GM23338 (cell line): Measurements from ENCODE around the gene GNAI1. TPM values are rescaled to one million over a fixed set of nuclear protein-coding genes. Genes with fewer than 3 reads are reported as not detected.

Source experiments
- ATAC-seq: fragments of 200-7000 bp; cut with Tn5 transposase; 3 replicates; pipeline ENCODE4 v1.9.1; 2020
- DNase-seq: peaks from one replicate; pipeline ENCODE4 v3.0.0-alpha.2; 2015; ENCODE audit warnings: low spot score
- H2AFZ ChIP-seq: fragments of 200-600 bp; sonication (generic); 2 replicates; pipeline ENCODE4 v1.8.0; 2016; ENCODE audit warnings: antibody characterized with exemption, mild to moderate bottlenecking, moderate library complexity
- H3F3A ChIP-seq: fragments of 200-600 bp; sonication (generic); replicated peaks from 2 replicates; pipeline ENCODE4 v1.8.0; 2017; ENCODE audit warnings: antibody characterized with exemption, mixed run types, low read depth
- H3K27ac ChIP-seq: fragments of 200-600 bp; sonication (generic); 2 replicates; pipeline ENCODE4 v1.6.1; 2016; ENCODE audit warnings: low read depth
- H3K27me3 ChIP-seq: fragments of 200-600 bp; sonication (generic); 2 replicates; pipeline ENCODE4 v1.8.0; 2016; ENCODE audit warnings: mild to moderate bottlenecking, mixed run types, moderate library complexity; ENCODE audit not compliant: insufficient read depth
- H3K36me3 ChIP-seq: fragments of 200-600 bp; sonication (generic); 2 replicates; pipeline ENCODE4 v1.8.0; 2016; ENCODE audit warnings: mild to moderate bottlenecking; ENCODE audit not compliant: insufficient read depth
- H3K4me1 ChIP-seq: fragments of 200-600 bp; sonication (generic); 2 replicates; pipeline ENCODE4 v1.8.0; 2016; ENCODE audit warnings: mild to moderate bottlenecking, moderate library complexity; ENCODE audit not compliant: insufficient read depth
- H3K4me2 ChIP-seq: fragments of 200-600 bp; sonication (generic); 2 replicates; pipeline ENCODE4 v1.7.1; 2017; ENCODE audit warnings: mixed run types
- H3K4me3 ChIP-seq: fragments of 200-600 bp; sonication (generic); 2 replicates; pipeline ENCODE4 v1.6.1; 2016; ENCODE audit warnings: mixed run types
- H3K79me2 ChIP-seq: fragments of 200-600 bp; sonication (generic); replicated peaks from 2 replicates; pipeline ENCODE4 v1.8.0; 2017; ENCODE audit warnings: mild to moderate bottlenecking; ENCODE audit not compliant: insufficient read depth
- H3K9me2 ChIP-seq: fragments of 200-600 bp; sonication (generic); 2 replicates; pipeline ENCODE4 v1.8.0; 2017; ENCODE audit not compliant: insufficient read depth
- H4K20me1 ChIP-seq: fragments of 200-600 bp; sonication (generic); replicated peaks from 2 replicates; pipeline ENCODE4 v1.8.0; 2017; ENCODE audit warnings: mild to moderate bottlenecking; ENCODE audit not compliant: insufficient read depth
- H3K27ac Mint-ChIP-seq: 2 replicates; pipeline ENCODE4 v1.8.0; 2020; ENCODE audit warnings: inconsistent platforms, mild to moderate bottlenecking, moderate library complexity, mixed read lengths
- H3K27me3 Mint-ChIP-seq: 3 replicates; pipeline ENCODE4 v1.8.0; 2022; ENCODE audit warnings: low read depth, mild to moderate bottlenecking, moderate library complexity, mixed read lengths, inconsistent platforms; ENCODE audit not compliant: insufficient read depth, poor library complexity
- H3K36me3 Mint-ChIP-seq: 3 replicates; pipeline ENCODE4 v1.8.0; 2021; ENCODE audit warnings: low read depth, mild to moderate bottlenecking, inconsistent platforms, moderate library complexity, mixed read lengths
- H3K4me1 Mint-ChIP-seq: 3 replicates; pipeline ENCODE4 v1.8.0; 2020; ENCODE audit warnings: mild to moderate bottlenecking, inconsistent platforms, mixed read lengths
- H3K4me3 Mint-ChIP-seq: 3 replicates; pipeline ENCODE4 v1.8.0; 2021; ENCODE audit warnings: moderate library complexity, mild to moderate bottlenecking, inconsistent platforms, mixed read lengths
- H3K9me3 Mint-ChIP-seq: 3 replicates; pipeline ENCODE4 v1.8.0; 2020; ENCODE audit warnings: moderate library complexity, mild to moderate bottlenecking, inconsistent platforms, mixed read lengths
- CREB1 ChIP-seq: fragments of 250-450 bp; sonication (Bioruptor Pico); IDR thresholded peaks from 2 replicates; pipeline ENCODE4 v1.5.0; 2020; ENCODE audit warnings: low read depth, mild to moderate bottlenecking, moderate library complexity
- EZH2 ChIP-seq: fragments of 200-600 bp; sonication (generic); IDR thresholded peaks from one replicate; pipeline ENCODE4 v1.8.0; 2017; ENCODE audit warnings: antibody characterized with exemption, mild to moderate bottlenecking, low read depth; ENCODE audit not compliant: unreplicated experiment
- NANOG ChIP-seq: IDR thresholded peaks from 2 replicates; pipeline ENCODE4 v1.6.1; 2016; ENCODE audit warnings: antibody characterized with exemption, borderline replicate concordance
- POLR2AphosphoS5 ChIP-seq: IDR thresholded peaks from 2 replicates; pipeline ENCODE4 v1.6.1; 2016; ENCODE audit warnings: antibody characterized with exemption, low read depth
- STAT1 ChIP-seq: IDR thresholded peaks from one replicate; pipeline ENCODE4 v1.6.1; 2016; ENCODE audit warnings: antibody characterized with exemption; ENCODE audit not compliant: unreplicated experiment
- polyA plus RNA-seq: library from polyadenylated mRNA; unstranded; fragments of >200 nt; fragmentation: Nextera tagmentation; extraction: Ambion mirVana; gene quantifications from 2 replicates; pipeline ENCODE4 v1.2.1, GENCODE V29; 2016
- total RNA-seq: library from RNA; depleted of rRNA; stranded (reverse); fragments of >200 nt; shearing (Covaris generic); gene quantifications from 2 replicates; pipeline ENCODE4 v1.2.3, GENCODE V29; 2014
- TF ChIP-seq, protein P1 (sequence below): fragments of 250-450 bp; sonication (Bioruptor Pico); IDR thresholded peaks from 2 replicates; pipeline ENCODE4 v1.5.0; 2020; ENCODE audit warnings: mild to moderate bottlenecking, moderate library complexity
- TF ChIP-seq, protein P2 (sequence below): IDR thresholded peaks from 2 replicates; pipeline ENCODE4 v1.6.1; 2016; ENCODE audit warnings: antibody characterized with exemption
- TF ChIP-seq, protein P3 (sequence below): IDR thresholded peaks from one replicate; pipeline ENCODE4 v1.6.1; 2018; ENCODE audit warnings: antibody characterized with exemption; ENCODE audit not compliant: unreplicated experiment

The GNAI1 gene
- total and polyA plus RNA-seq, 2 experiments from 2014 or later: 31.3 to 36.9 TPM

DNA sequence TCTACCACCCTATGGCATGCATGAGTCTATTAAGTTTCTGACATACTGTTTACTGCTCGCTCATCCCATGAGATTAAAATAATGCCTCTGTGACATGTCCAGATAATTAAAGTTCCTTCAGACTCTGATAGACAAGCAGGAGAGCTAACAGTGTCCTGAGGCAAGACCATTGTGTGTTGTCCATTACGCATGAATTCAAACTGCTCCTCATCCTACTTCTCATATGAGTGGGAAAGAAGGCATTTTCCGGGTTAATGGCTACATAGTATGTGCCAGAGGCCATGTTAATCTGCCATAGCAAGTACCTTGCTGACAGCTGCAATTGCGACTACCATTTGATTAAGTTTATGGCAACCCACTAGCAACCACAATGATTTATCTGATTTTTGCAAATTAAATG lies 113.3 kb downstream of the GNAI1 start:
- Mint-ChIP-seq H3K27me3 (no peaks in the 10 kb centered on the region), H3K36me3 (no peaks in the 10 kb centered on the region), H3K9me3 (no peaks in the 10 kb centered on the region), H3K4me3 (no peak overlapping the region), H3K4me1 (no peaks in the 10 kb centered on the region), H3K27ac (no peak overlapping the region)
- TF ChIP-seq, protein P1, sequence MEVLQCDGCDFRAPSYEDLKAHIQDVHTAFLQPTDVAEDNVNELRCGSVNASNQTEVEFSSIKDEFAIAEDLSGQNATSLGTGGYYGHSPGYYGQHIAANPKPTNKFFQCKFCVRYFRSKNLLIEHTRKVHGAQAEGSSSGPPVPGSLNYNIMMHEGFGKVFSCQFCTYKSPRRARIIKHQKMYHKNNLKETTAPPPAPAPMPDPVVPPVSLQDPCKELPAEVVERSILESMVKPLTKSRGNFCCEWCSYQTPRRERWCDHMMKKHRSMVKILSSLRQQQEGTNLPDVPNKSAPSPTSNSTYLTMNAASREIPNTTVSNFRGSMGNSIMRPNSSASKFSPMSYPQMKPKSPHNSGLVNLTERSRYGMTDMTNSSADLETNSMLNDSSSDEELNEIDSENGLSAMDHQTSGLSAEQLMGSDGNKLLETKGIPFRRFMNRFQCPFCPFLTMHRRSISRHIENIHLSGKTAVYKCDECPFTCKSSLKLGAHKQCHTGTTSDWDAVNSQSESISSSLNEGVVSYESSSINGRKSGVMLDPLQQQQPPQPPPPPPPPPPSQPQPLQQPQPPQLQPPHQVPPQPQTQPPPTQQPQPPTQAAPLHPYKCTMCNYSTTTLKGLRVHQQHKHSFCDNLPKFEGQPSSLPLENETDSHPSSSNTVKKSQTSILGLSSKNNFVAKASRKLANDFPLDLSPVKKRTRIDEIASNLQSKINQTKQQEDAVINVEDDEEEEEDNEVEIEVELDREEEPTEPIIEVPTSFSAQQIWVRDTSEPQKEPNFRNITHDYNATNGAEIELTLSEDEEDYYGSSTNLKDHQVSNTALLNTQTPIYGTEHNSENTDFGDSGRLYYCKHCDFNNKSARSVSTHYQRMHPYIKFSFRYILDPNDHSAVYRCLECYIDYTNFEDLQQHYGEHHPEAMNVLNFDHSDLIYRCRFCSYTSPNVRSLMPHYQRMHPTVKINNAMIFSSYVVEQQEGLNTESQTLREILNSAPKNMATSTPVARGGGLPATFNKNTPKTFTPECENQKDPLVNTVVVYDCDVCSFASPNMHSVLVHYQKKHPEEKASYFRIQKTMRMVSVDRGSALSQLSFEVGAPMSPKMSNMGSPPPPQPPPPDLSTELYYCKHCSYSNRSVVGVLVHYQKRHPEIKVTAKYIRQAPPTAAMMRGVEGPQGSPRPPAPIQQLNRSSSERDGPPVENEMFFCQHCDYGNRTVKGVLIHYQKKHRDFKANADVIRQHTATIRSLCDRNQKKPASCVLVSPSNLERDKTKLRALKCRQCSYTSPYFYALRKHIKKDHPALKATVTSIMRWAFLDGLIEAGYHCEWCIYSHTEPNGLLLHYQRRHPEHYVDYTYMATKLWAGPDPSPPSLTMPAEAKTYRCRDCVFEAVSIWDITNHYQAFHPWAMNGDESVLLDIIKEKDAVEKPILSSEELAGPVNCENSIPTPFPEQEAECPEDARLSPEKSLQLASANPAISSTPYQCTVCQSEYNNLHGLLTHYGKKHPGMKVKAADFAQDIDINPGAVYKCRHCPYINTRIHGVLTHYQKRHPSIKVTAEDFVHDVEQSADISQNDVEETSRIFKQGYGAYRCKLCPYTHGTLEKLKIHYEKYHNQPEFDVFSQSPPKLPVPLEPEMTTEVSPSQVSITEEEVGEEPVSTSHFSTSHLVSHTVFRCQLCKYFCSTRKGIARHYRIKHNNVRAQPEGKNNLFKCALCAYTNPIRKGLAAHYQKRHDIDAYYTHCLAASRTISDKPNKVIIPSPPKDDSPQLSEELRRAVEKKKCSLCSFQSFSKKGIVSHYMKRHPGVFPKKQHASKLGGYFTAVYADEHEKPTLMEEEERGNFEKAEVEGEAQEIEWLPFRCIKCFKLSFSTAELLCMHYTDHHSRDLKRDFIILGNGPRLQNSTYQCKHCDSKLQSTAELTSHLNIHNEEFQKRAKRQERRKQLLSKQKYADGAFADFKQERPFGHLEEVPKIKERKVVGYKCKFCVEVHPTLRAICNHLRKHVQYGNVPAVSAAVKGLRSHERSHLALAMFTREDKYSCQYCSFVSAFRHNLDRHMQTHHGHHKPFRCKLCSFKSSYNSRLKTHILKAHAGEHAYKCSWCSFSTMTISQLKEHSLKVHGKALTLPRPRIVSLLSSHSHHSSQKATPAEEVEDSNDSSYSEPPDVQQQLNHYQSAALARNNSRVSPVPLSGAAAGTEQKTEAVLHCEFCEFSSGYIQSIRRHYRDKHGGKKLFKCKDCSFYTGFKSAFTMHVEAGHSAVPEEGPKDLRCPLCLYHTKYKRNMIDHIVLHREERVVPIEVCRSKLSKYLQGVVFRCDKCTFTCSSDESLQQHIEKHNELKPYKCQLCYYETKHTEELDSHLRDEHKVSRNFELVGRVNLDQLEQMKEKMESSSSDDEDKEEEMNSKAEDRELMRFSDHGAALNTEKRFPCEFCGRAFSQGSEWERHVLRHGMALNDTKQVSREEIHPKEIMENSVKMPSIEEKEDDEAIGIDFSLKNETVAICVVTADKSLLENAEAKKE: no peak
- TF ChIP-seq, protein P2, sequence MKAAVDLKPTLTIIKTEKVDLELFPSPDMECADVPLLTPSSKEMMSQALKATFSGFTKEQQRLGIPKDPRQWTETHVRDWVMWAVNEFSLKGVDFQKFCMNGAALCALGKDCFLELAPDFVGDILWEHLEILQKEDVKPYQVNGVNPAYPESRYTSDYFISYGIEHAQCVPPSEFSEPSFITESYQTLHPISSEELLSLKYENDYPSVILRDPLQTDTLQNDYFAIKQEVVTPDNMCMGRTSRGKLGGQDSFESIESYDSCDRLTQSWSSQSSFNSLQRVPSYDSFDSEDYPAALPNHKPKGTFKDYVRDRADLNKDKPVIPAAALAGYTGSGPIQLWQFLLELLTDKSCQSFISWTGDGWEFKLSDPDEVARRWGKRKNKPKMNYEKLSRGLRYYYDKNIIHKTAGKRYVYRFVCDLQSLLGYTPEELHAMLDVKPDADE: no peak
- TF ChIP-seq NANOG (no peak), CREB1 (no peak), STAT1 (no peak)
- Histone ChIP-seq H3K27me3 (no peaks in the 10 kb centered on the region), H3K27ac (no peak overlapping the region), H4K20me1 (no peaks in the 10 kb centered on the region), H3K4me2 (no peak overlapping the region), H3K79me2 (no peaks in the 10 kb centered on the region), H3K36me3 (no peaks in the 10 kb centered on the region), H3K4me3 (no peak overlapping the region), H3K4me1 (no peaks in the 10 kb centered on the region), H2AFZ (no peak overlapping the region), H3K9me2 (peaks cover 27% of the 10 kb centered on the region), H3F3A (no peaks in the 10 kb centered on the region)
- DNase-seq (no peak), ATAC-seq (no peak)

DNA sequence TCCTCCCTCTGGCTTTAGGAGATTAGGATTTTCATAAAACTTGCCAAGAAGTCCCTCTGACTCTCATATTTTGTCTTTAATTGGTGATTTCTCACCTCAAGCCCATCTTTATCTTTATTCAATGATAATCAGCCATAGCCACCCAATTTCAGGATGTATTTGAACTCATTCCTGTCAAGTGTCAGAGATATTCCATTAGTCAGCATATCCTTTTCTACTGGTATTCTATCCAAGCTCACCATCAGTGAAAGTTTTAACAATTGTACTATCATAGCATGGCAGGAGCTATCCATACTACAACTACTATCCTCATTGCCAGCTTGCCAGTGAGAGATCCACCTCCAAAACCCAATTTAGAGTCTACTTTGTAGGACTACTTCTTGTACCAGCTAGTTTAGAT lies 114.6 kb downstream of the GNAI1 start:
- H3K36me3 ChIP-seq: no peaks in the 10 kb centered on the region
- Mint-ChIP-seq H3K27ac (no peak overlapping the region), H3K36me3 (no peaks in the 10 kb centered on the region), H3K27me3 (no peaks in the 10 kb centered on the region), H3K4me3 (no peak overlapping the region), H3K9me3 (no peaks in the 10 kb centered on the region), H3K4me1 (no peaks in the 10 kb centered on the region)
- H3K4me2 ChIP-seq: no peak overlapping the region
- H3K4me1 ChIP-seq: no peaks in the 10 kb centered on the region
- H3K27ac ChIP-seq: no peak overlapping the region
- H3K9me2 ChIP-seq: peaks cover 27% of the 10 kb centered on the region
- no peaks in the 10 kb centered on the region for H4K20me1 ChIP-seq
- H3K79me2 ChIP-seq: no peaks in the 10 kb centered on the region
- no peak for DNase-seq
- H3K4me3 ChIP-seq: no peak overlapping the region
- no peaks in the 10 kb centered on the region for H3K27me3 ChIP-seq
- ATAC-seq: no peak
- H3F3A ChIP-seq: no peaks in the 10 kb centered on the region
- H2AFZ ChIP-seq: no peak overlapping the region
- TF ChIP-seq, protein P3, sequence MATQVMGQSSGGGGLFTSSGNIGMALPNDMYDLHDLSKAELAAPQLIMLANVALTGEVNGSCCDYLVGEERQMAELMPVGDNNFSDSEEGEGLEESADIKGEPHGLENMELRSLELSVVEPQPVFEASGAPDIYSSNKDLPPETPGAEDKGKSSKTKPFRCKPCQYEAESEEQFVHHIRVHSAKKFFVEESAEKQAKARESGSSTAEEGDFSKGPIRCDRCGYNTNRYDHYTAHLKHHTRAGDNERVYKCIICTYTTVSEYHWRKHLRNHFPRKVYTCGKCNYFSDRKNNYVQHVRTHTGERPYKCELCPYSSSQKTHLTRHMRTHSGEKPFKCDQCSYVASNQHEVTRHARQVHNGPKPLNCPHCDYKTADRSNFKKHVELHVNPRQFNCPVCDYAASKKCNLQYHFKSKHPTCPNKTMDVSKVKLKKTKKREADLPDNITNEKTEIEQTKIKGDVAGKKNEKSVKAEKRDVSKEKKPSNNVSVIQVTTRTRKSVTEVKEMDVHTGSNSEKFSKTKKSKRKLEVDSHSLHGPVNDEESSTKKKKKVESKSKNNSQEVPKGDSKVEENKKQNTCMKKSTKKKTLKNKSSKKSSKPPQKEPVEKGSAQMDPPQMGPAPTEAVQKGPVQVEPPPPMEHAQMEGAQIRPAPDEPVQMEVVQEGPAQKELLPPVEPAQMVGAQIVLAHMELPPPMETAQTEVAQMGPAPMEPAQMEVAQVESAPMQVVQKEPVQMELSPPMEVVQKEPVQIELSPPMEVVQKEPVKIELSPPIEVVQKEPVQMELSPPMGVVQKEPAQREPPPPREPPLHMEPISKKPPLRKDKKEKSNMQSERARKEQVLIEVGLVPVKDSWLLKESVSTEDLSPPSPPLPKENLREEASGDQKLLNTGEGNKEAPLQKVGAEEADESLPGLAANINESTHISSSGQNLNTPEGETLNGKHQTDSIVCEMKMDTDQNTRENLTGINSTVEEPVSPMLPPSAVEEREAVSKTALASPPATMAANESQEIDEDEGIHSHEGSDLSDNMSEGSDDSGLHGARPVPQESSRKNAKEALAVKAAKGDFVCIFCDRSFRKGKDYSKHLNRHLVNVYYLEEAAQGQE: no peak
- TF ChIP-seq EZH2: no peak
- TF ChIP-seq POLR2AphosphoS5: no peak
- no peak for TF ChIP-seq NANOG
